GM21447 (cell line): ENCODE data around the gene CDKN2AIPNL.
"Not testable (repeated sequence)": the region's sequence is repeated elsewhere in the genome, so short reads cannot be mapped to it uniquely, and the experiment has no call there.

Experiments used
- ATAC-seq: cut with Tn5 transposase; IDR thresholded peaks from one replicate; pipeline ENCODE4 v1.9.1; 2021; ENCODE audit not compliant: unreplicated experiment

Gene CDKN2AIPNL

GRCh38 chr5:134403951-134404350 is 7.7 kb downstream of the CDKN2AIPNL start:
- no peak for ATAC-seq

- no peak for ATAC-seq
These were observed 13.0 kb downstream of the CDKN2AIPNL start for GRCh38 chr5:134398609-134399155.

GRCh38 chr5:134397196-134397595 is 14.5 kb downstream of the CDKN2AIPNL start:
- no peak for ATAC-seq

GRCh38 chr5:134396274-134396673 is 15.4 kb downstream of the CDKN2AIPNL start:
- ATAC-seq: no peak

- no peak for ATAC-seq
These were observed 16.7 kb downstream of the CDKN2AIPNL start for GRCh38 chr5:134394932-134395331.

GRCh38 chr5:134392301-134392700 is 19.4 kb downstream of the CDKN2AIPNL start:
- no peak for ATAC-seq

- no peak for ATAC-seq
These were observed 24.2 kb downstream of the CDKN2AIPNL start for GRCh38 chr5:134387443-134387842.

GRCh38 chr5:134383980-134384697 is 27.5 kb downstream of the CDKN2AIPNL start:
- no peak for ATAC-seq

GRCh38 chr5:134382204-134382603 is 29.5 kb downstream of the CDKN2AIPNL start:
- ATAC-seq: not testable (repeated sequence)

GRCh38 chr5:134380346-134380745 is 31.3 kb downstream of the CDKN2AIPNL start:
- ATAC-seq: no peak

GRCh38 chr5:134374232-134374631 is 37.4 kb downstream of the CDKN2AIPNL start:
- no peak for ATAC-seq

GRCh38 chr5:134373633-134374032 is 38.0 kb downstream of the CDKN2AIPNL start:
- ATAC-seq: not testable (repeated sequence)

- no peak for ATAC-seq
These were observed 39.8 kb downstream of the CDKN2AIPNL start for GRCh38 chr5:134371834-134372340.

- ATAC-seq: peak; percentile 70
These were observed 40.5 kb downstream of the CDKN2AIPNL start, which contains the start of gene UBE2B for GRCh38 chr5:134370871-134371833. Gene UBE2B (plus strand): TSS chr5:134371569. CDS start chr5:134371596, 27 bp downstream.

GRCh38 chr5:134370311-134370870 is 41.3 kb downstream of the CDKN2AIPNL start:
- ATAC-seq: peak; percentile 11

GRCh38 chr5:134365604-134366003 is 46.1 kb downstream of the CDKN2AIPNL start:
- no peak for ATAC-seq

- no peak for ATAC-seq
These were observed 56.0 kb downstream of the CDKN2AIPNL start for GRCh38 chr5:134355681-134356080.
